GM18861 (cell line): ENCODE results near the gene SPN.
"Not testable (repeated sequence)": the region's sequence is repeated elsewhere in the genome, so short reads cannot be mapped to it uniquely, and the experiment has no call there.

Experiments used
- ATAC-seq: cut with Tn5 transposase; IDR thresholded peaks from one replicate; pipeline ENCODE4 v1.9.1; 2021; ENCODE audit not compliant: unreplicated experiment

Gene SPN

DNA sequence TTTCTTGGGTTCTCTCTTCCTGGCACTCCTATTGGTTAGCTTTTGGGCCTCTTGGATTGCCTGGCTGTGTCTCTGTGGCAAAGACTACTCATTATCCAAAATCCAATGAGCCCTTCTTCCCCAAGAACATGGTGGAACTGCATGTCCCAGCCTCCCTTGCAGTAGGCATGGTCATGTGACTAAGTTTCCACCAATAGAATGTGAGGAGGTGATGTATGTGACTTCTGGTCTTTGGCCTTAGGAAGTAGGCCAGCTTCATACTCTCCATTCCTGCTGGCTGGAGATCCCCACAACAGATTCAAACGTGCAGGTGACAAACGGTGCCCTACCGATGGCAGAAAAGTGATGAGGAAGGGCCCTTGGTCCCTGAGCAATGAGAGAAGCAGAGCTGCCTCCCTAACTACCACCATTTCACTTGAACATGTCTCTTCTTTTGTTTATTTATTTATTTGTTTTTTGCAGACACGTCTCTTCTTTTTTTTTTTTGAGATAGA, 17.3 kb upstream of the SPN start:
- peak; percentile 44 for ATAC-seq

DNA sequence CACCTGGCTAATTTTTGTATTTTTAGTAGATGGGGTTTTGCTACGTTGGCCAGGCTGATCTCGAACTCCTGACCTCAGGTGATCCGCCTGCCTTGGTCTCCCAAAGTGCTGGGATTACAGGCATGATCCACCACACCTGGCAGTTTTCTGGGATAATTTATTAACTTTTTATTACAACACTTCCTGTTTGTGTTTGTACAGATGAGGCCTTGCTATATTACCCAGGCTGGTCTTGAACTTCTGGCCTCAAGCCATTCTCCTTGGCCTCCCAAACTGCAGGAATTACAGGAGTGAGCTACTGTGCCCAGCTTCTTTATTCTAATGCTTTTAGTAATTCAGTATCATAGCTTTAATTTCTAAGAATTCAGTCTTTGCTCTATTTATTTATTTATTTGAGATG, 16.1 kb upstream of the SPN start:
- no peak for ATAC-seq

- ATAC-seq = no peak
Measured at GRCh38 chr16:29649588-29650494, 13.2 kb upstream of the SPN start.

- ATAC-seq = no peak
Measured at GRCh38 chr16:29650771-29651170, 12.3 kb upstream of the SPN start.

GRCh38 chr16:29651774-29652349, 11.2 kb upstream of the SPN start:
- no peak for ATAC-seq

GRCh38 chr16:29653471-29653870, 9.6 kb upstream of the SPN start:
- no peak for ATAC-seq

DNA sequence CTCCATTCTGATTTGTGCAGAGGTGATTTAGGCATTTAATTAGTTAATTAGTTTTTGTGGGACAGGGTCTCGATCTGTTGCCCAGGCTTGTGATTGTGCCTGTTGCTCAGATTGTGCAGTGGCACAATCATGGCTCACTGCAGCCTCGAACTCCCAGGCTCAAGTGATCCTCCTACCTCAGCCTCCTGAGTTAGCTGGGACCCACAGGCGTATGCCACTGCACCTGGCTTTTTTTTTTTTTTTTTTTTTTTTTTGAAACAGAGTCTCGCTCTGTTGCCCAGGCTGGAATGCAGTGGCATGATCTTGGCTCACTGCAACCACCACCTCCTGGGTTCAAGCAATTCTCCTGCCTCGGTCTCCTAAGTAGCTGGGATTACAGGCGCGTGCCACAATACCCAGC, 9.2 kb upstream of the SPN start:
- not testable (repeated sequence) for ATAC-seq

DNA sequence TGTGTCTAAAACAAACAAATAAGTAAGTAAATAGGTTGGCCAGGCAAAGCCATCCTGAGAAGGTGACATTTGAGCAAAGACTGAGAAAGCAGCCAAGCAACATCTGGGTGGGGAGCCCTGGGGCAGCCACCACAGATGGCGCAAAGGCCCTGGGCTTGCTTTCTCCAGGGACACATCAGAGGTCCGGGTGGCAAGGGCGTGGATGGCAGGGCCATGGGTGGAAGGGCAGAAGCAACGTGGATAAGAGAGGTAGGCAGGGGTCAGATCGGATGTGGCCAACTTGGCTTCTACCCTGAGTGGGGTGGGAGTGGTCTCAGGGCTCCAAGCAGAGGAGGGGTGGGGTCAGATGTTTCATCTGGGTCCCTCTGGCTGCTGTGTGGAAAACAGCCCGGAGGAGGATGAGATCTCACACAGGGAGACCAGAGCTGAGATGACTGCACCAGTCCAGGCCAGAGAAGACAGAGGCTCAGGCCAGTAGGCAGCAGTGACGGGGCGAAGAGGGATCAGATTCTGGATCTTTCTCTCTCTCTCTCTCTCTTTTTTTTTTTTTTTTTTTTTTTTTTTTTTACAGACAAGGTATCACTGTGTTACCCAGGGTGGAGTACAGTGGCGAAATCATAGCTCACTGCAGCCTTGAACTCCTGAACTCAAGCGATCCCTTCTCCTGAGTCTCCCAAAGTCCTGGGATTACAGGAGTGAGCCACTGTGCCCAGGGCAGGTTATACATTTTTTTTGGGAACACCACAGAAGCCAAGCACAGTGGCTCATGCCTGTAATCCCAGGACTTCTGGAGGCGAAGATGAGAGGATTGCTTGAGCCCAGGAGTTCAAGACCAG, 6.1 kb upstream of the SPN start:
- no peak for ATAC-seq

GRCh38 chr16:29658705-29659104, 4.3 kb upstream of the SPN start:
- no peak for ATAC-seq

- ATAC-seq = no peak
Measured at GRCh38 chr16:29662000-29662728, 883 bp upstream of the SPN start.

GRCh38 chr16:29662729-29663015, 375 bp upstream of the SPN start:
- ATAC-seq = no peak

DNA sequence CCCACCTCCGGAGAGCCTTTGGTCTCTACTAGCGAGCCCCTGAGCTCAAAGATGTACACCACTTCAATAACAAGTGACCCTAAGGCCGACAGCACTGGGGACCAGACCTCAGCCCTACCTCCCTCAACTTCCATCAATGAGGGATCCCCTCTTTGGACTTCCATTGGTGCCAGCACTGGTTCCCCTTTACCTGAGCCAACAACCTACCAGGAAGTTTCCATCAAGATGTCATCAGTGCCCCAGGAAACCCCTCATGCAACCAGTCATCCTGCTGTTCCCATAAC, 702 bp downstream of the SPN start:
- no peak for ATAC-seq

GRCh38 chr16:29664091-29664921, 1.3 kb downstream of the SPN start:
- ATAC-seq = no peak

DNA sequence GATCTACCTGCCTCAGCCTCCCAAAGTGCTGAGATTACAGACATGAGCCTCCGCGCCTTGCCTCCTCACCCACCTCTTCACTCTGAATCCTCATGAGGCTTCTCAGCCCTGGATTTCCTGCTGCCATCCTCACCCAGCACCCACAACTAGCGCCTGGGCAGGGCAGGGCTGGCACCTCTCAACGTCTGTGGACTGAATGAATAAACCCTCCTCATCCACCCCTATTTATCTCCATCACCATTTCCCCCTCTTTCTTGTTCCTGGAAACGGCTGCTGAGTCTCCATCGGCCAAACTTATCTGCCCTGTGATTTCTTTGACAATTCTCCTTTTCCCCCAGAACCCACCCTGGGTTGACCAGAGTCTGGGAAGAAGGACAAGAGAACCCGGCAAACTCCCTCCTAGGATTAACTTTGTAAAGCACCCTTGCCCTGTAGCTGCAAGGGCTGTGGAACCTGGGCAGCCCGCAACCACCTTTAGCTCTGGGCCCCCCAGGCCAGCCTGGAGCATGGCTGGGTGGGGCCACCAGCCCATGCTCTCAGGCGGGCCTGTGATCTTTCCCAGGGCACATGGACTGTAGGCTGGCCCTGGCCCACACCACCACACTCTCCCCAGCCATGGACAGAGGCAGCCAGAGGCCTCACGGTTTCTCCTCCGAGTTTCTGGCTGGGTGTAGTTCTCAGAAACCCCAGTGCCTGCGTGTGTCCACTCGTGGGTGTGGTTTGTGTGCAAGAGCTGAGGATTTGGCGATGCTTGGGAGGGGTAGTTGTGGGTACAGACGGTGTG, 2.4 kb downstream of the SPN start:
- no peak for ATAC-seq

- not testable (repeated sequence) for ATAC-seq
Measured at GRCh38 chr16:29667322-29667610, 4.2 kb downstream of the SPN start.

DNA sequence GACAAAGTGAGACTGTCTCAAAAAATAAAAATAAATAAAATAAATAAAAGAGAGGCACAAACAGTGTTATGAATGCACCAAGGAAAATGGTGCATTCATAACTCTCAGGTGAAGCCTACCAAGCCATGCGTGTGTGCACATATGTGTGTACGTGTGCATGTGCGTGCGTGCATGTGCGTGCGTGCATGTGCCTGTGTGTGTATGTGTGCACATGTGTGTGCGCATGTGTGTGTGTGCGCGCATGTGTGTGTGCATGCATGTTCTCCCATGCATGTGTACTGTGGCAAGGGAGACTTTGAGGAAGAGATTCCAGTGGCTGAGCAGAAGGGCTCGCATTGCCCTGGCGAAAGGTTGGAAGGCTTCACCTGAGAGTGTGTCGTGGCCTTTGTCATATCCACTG, 4.7 kb downstream of the SPN start:
- ATAC-seq = no peak

DNA sequence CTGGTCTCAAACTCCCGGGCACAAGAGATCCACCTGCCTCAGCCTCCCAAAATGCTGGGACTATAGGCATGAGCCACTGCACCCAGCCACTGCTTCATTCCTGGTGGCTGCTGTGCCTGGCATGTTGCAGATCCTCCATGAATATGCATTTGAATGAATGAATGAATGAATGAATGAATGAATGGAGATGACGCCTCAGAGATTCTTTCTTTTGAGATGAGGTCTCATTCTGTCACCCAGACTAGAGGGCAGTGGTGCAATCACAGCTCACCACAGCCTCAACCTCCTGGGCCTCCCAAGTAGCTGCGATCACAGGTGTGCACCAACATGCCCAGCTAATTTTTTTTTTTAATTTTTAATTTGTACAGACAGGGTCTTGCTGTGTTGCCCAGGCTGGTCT, 5.2 kb downstream of the SPN start:
- ATAC-seq = no peak

DNA sequence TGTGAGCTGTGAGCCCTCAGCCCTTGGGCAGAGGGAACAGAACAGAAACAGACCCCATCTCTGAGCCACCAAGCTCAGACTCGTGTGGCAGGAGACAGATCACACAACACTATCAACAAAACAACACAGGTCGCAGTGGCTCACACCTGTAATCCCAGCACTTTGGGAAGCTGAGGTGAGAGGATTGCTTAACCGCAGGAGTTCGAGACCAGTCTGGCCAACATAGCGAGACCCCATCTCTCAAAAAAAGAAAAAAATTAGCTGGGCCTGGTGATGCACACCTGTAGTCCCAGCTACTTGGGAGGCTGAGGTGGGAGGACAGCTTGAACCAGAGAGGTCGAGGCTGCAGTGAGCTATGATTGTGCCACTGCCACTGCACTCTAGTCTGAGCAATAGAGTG, 10.5 kb downstream of the SPN start:
- no peak for ATAC-seq

- ATAC-seq = no peak
Measured at GRCh38 chr16:29674188-29674587, 11.1 kb downstream of the SPN start.
